MM.1S (cell line): ENCODE data around the gene RFX2.

Experiments
- CTCF ChIP-seq: fragments of 300-600 bp; sonication (generic); IDR thresholded peaks from 2 replicates; pipeline ENCODE4 v1.5.1; 2016; ENCODE audit warnings: antibody characterized with exemption, low read length, mixed read lengths
- EZH2phosphoT487 ChIP-seq: fragments of 300-600 bp; sonication (generic); IDR thresholded peaks from 2 replicates; pipeline ENCODE4 v1.6.1; 2018; ENCODE audit warnings: antibody characterized with exemption, low read length

- no peak for TF ChIP-seq CTCF
- no peak for TF ChIP-seq EZH2phosphoT487
Measured at GRCh38 chr19:5977785-5978605, 132.3 kb downstream of the RFX2 start, which contains the start of gene RANBP3.
